Progenitor cell of endocrine pancreas (in vitro differentiated cells): ENCODE data around the gene ERBB4. TPM values are rescaled to one million over a fixed set of nuclear protein-coding genes. Genes with fewer than 3 reads are reported as not detected.
A peak's percentile ranks its signal among the peaks of the same experiment; 100 is the strongest.

Experiments used
- DNase-seq: peaks from one replicate; pipeline ENCODE4 v3.0.0; 2021; ENCODE audit warnings: low spot score; ENCODE audit not compliant: unreplicated experiment
- H3K27ac Mint-ChIP-seq: 2 replicates; pipeline ENCODE4 v1.8.0; 2021; ENCODE audit warnings: mild to moderate bottlenecking, moderate library complexity, mixed read lengths
- H3K27me3 Mint-ChIP-seq: 2 replicates; pipeline ENCODE4 v1.8.0; 2021; ENCODE audit warnings: mixed read lengths
- H3K36me3 Mint-ChIP-seq: 2 replicates; pipeline ENCODE4 v1.8.0; 2022; ENCODE audit warnings: mixed read lengths; ENCODE audit not compliant: insufficient read depth
- H3K4me1 Mint-ChIP-seq: 2 replicates; pipeline ENCODE4 v1.8.0; 2021; ENCODE audit warnings: low read depth, mixed read lengths
- H3K4me3 Mint-ChIP-seq: 2 replicates; pipeline ENCODE4 v1.8.0; 2021; ENCODE audit warnings: low read depth, mild to moderate bottlenecking, moderate library complexity, mixed read lengths
- H3K9me3 Mint-ChIP-seq: 2 replicates; pipeline ENCODE4 v1.8.0; 2021; ENCODE audit warnings: low read depth, mixed read lengths
- CTCF ChIP-seq: fragments of 200-600 bp; sonication (generic); IDR thresholded peaks from one replicate; pipeline ENCODE4 v1.5.0; 2021; ENCODE audit warnings: antibody characterized with exemption, mild to moderate bottlenecking; ENCODE audit not compliant: unreplicated experiment
- total RNA-seq: library from RNA; stranded (reverse); gene quantifications from 2 replicates; pipeline ENCODE4 v1.2.1, GENCODE V29; 2021

The ERBB4 gene
- total RNA-seq, 1 donor from 2014 or later, result 43.8 TPM

GRCh38 chr2:211860224-211860623 is 678.4 kb downstream of the ERBB4 start:
- Mint-ChIP-seq H3K27ac (no peak overlapping the region), H3K9me3 (peaks cover 8% of the 10 kb centered on the region), H3K4me1 (peaks cover 6% of the 10 kb centered on the region), H3K36me3 (no peaks in the 10 kb centered on the region), H3K4me3 (no peak overlapping the region), H3K27me3 (no peaks in the 10 kb centered on the region)
- DNase-seq, result no peak
- TF ChIP-seq CTCF, result no peak

- H3K9me3 Mint-ChIP-seq, result no peaks in the 10 kb centered on the region
- no peak for DNase-seq
- H3K27ac Mint-ChIP-seq, result no peak overlapping the region
- H3K4me1 Mint-ChIP-seq, result no peaks in the 10 kb centered on the region
- no peaks in the 10 kb centered on the region for H3K36me3 Mint-ChIP-seq
- H3K4me3 Mint-ChIP-seq, result no peak overlapping the region
- peak; percentile 27 for TF ChIP-seq CTCF
- H3K27me3 Mint-ChIP-seq, result no peaks in the 10 kb centered on the region
Observed at GRCh38 chr2:211854832-211855231, 683.8 kb downstream of the ERBB4 start.

- Mint-ChIP-seq H3K9me3 (no peaks in the 10 kb centered on the region), H3K27ac (no peak overlapping the region), H3K4me1 (peaks cover 5% of the 10 kb centered on the region), H3K27me3 (no peaks in the 10 kb centered on the region), H3K4me3 (no peak overlapping the region), H3K36me3 (no peaks in the 10 kb centered on the region)
- no peak for TF ChIP-seq CTCF
- no peak for DNase-seq
Observed at GRCh38 chr2:211846714-211847113, 691.9 kb downstream of the ERBB4 start.

GRCh38 chr2:211846036-211846400 is 692.6 kb downstream of the ERBB4 start:
- no peak for TF ChIP-seq CTCF
- H3K4me3 Mint-ChIP-seq, result no peak overlapping the region
- no peak overlapping the region for H3K27ac Mint-ChIP-seq
- no peak for DNase-seq
- H3K9me3 Mint-ChIP-seq, result no peaks in the 10 kb centered on the region
- peaks cover 5% of the 10 kb centered on the region for H3K4me1 Mint-ChIP-seq
- no peaks in the 10 kb centered on the region for H3K36me3 Mint-ChIP-seq
- no peaks in the 10 kb centered on the region for H3K27me3 Mint-ChIP-seq

GRCh38 chr2:211845338-211846035 is 693.1 kb downstream of the ERBB4 start:
- no peaks in the 10 kb centered on the region for H3K27me3 Mint-ChIP-seq
- H3K27ac Mint-ChIP-seq, result no peak overlapping the region
- TF ChIP-seq CTCF, result no peak
- no peak for DNase-seq
- H3K4me3 Mint-ChIP-seq, result no peak overlapping the region
- no peaks in the 10 kb centered on the region for H3K9me3 Mint-ChIP-seq
- peaks cover 5% of the 10 kb centered on the region for H3K4me1 Mint-ChIP-seq
- H3K36me3 Mint-ChIP-seq, result no peaks in the 10 kb centered on the region
